HEK293T (cell line): ENCODE results near the gene CASS4.

Experiments used
- CTCF ChIA-PET: fragments of 350-600 bp; formaldehyde crosslinking; extraction: SDS; loops from one replicate; lab custom pipeline; 2021; ENCODE audit warnings: antibody characterized with exemption, inconsistent platforms; lab: Yijun Ruan, JAX
- POLR2A ChIA-PET: fragments of 350-600 bp; formaldehyde crosslinking; extraction: SDS; loops from one replicate; lab custom pipeline; 2020; ENCODE audit warnings: antibody characterized with exemption, inconsistent platforms; lab: Yijun Ruan, JAX
- DNase-seq: peaks from one replicate; pipeline ENCODE4 v3.0.0; 2012; ENCODE audit warnings: mixed read lengths; ENCODE audit errors: extremely low spot score
- ARNT ChIP-seq: fragments of 450-650 bp; IDR thresholded peaks from 2 replicates; pipeline ENCODE4 v1.6.1; 2017; ENCODE audit warnings: mild to moderate bottlenecking
- BHLHE40 ChIP-seq: fragments of 450-650 bp; IDR thresholded peaks from 2 replicates; pipeline ENCODE4 v1.6.1; 2016; ENCODE audit warnings: mild to moderate bottlenecking, moderate library complexity, borderline replicate concordance
- CTBP1 ChIP-seq: fragments of 450-650 bp; IDR thresholded peaks from 2 replicates; pipeline ENCODE4 v1.6.1; 2016; ENCODE audit warnings: borderline replicate concordance
- ELF4 ChIP-seq: fragments of 450-650 bp; IDR thresholded peaks from 2 replicates; pipeline ENCODE4 v1.6.1; 2017; ENCODE audit warnings: antibody characterized with exemption
- FOXA1 ChIP-seq: fragments of 450-650 bp; IDR thresholded peaks from 2 replicates; pipeline ENCODE4 v1.6.1; 2016; ENCODE audit warnings: mild to moderate bottlenecking
- FOXK2 ChIP-seq: fragments of 450-650 bp; IDR thresholded peaks from 2 replicates; pipeline ENCODE4 v1.6.1; 2016; ENCODE audit warnings: mild to moderate bottlenecking
- FOXM1 ChIP-seq: fragments of 450-650 bp; IDR thresholded peaks from 2 replicates; pipeline ENCODE4 v1.6.1; 2017; ENCODE audit warnings: mild to moderate bottlenecking, borderline replicate concordance
- HDGF ChIP-seq: fragments of 450-650 bp; IDR thresholded peaks from 2 replicates; pipeline ENCODE4 v1.6.1; 2017; ENCODE audit warnings: antibody characterized with exemption, borderline replicate concordance
- L3MBTL2 ChIP-seq: fragments of 450-650 bp; conservative IDR thresholded peaks from 2 replicates; pipeline ENCODE4 v1.6.1; 2016; ENCODE audit warnings: mild to moderate bottlenecking
- LEF1 ChIP-seq: fragments of 450-650 bp; IDR thresholded peaks from 2 replicates; pipeline ENCODE4 v1.6.1; 2017; ENCODE audit warnings: mild to moderate bottlenecking, borderline replicate concordance
- NFRKB ChIP-seq: fragments of 450-650 bp; IDR thresholded peaks from 2 replicates; pipeline ENCODE4 v1.6.1; 2016; ENCODE audit warnings: mild to moderate bottlenecking, moderate library complexity
- PKNOX1 ChIP-seq: fragments of 450-650 bp; IDR thresholded peaks from 2 replicates; pipeline ENCODE4 v1.6.1; 2016
- SP1 ChIP-seq: fragments of 450-650 bp; IDR thresholded peaks from 2 replicates; pipeline ENCODE4 v1.6.1; 2017
- SUZ12 ChIP-seq: fragments of 450-650 bp; IDR thresholded peaks from 2 replicates; pipeline ENCODE4 v1.6.1; 2016; ENCODE audit warnings: mild to moderate bottlenecking
- TARDBP ChIP-seq: fragments of 450-650 bp; IDR thresholded peaks from 2 replicates; pipeline ENCODE4 v1.6.1; 2016
- ZNF384 ChIP-seq: fragments of 450-650 bp; IDR thresholded peaks from 2 replicates; pipeline ENCODE4 v1.6.1; 2016

The CASS4 gene

GRCh38 chr20:56439771-56440291 is 27.8 kb downstream of the CASS4 start:
- TF ChIP-seq NFRKB (no peak), ARNT (no peak), PKNOX1 (no peak), FOXM1 (no peak), LEF1 (no peak), FOXA1 (no peak), SUZ12 (no peak), TARDBP (no peak), FOXK2 (no peak)
- ChIA-PET CTCF (no interaction called here), POLR2A (no interaction called here)
- DNase-seq = no peak

GRCh38 chr20:56440346-56441007 is 28.4 kb downstream of the CASS4 start:
- CTCF ChIA-PET = no interaction called here
- TF ChIP-seq BHLHE40 = no peak
- no peak for TF ChIP-seq LEF1
- TF ChIP-seq NFRKB = no peak
- no peak for TF ChIP-seq FOXK2
- no peak for TF ChIP-seq ARNT
- no peak for TF ChIP-seq SP1
- no peak for TF ChIP-seq FOXM1
- no peak for TF ChIP-seq ZNF384
- TF ChIP-seq CTBP1 = no peak
- no peak for TF ChIP-seq PKNOX1
- TF ChIP-seq FOXA1 = no peak
- TF ChIP-seq SUZ12 = no peak
- no peak for TF ChIP-seq L3MBTL2
- no peak for TF ChIP-seq ELF4
- TF ChIP-seq HDGF = no peak
- POLR2A ChIA-PET = no interaction called here
- no peak for DNase-seq

GRCh38 chr20:56442389-56443365 is 30.6 kb downstream of the CASS4 start:
- CTCF ChIA-PET = no interaction called here
- TF ChIP-seq SP1 (no peak), ARNT (no peak), BHLHE40 (no peak), FOXM1 (no peak), FOXA1 (no peak), NFRKB (no peak), TARDBP (no peak), SUZ12 (no peak), PKNOX1 (no peak), ELF4 (no peak), CTBP1 (no peak), HDGF (no peak), L3MBTL2 (no peak)
- POLR2A ChIA-PET = no interaction called here
- no peak for DNase-seq

- ChIA-PET POLR2A (no interaction called here), CTCF (no interaction called here)
- no peak for DNase-seq
- TF ChIP-seq PKNOX1 (no peak), HDGF (no peak), TARDBP (no peak), LEF1 (no peak), SUZ12 (no peak), FOXK2 (no peak), NFRKB (no peak), SP1 (no peak), ZNF384 (no peak), ELF4 (no peak)
Measured at GRCh38 chr20:56443654-56444540, 31.8 kb downstream of the CASS4 start.

GRCh38 chr20:56445130-56445529 is 33.1 kb downstream of the CASS4 start:
- ChIA-PET CTCF (no interaction called here), POLR2A (no interaction called here)
- DNase-seq = no peak
- TF ChIP-seq ELF4 = no peak
- no peak for TF ChIP-seq L3MBTL2
- no peak for TF ChIP-seq ARNT
- TF ChIP-seq CTBP1 = no peak
- no peak for TF ChIP-seq PKNOX1
- no peak for TF ChIP-seq FOXM1
- no peak for TF ChIP-seq NFRKB
- no peak for TF ChIP-seq SUZ12
- TF ChIP-seq TARDBP = no peak
